GM18858 (cell line): ENCODE data around the gene RNASE11.
"Not testable (repeated sequence)": the region's sequence is repeated elsewhere in the genome, so short reads cannot be mapped to it uniquely, and the experiment has no call there.

Source experiments
- ATAC-seq: cut with Tn5 transposase; IDR thresholded peaks from one replicate; pipeline ENCODE4 v1.9.1; 2021; ENCODE audit not compliant: unreplicated experiment

RNASE11 gene

DNA sequence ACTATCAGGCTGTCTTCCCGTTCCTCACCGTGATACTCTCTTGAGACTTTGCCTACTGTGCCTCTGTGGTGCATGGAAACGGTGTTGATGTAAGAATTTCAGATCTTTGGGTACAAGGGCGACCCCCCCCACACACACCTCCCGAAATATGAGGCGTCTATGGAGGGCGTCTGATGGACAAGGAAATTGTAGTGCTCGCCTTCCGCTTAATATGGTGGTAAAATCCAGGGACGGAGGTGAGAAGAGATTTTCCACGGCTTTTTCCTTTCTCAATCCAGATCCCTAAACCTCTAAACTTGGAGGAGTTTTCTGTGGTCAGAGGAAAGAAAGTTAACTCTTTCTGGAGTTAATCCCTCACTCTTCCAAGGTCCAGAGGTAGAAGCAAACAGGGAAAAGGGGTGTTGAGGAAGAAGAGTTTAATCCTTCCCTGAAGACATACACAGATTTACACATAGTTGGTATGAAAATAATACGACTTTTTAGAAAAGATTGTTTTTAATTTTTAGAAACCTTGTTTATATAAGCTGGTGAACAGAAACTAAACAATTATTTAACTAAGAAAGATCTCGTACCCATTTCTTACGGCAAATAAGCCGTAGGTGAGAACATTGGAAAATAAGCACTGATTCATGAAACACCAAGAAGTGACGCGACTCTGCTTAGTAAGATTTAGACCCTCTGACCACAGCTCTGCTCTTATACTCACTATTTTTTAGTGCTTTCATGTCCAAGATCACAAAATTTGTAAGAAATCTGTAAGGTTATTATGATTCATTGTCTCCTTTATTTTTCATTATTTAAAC is 26.4 kb upstream of the RNASE11 start:
- ATAC-seq = no peak

DNA sequence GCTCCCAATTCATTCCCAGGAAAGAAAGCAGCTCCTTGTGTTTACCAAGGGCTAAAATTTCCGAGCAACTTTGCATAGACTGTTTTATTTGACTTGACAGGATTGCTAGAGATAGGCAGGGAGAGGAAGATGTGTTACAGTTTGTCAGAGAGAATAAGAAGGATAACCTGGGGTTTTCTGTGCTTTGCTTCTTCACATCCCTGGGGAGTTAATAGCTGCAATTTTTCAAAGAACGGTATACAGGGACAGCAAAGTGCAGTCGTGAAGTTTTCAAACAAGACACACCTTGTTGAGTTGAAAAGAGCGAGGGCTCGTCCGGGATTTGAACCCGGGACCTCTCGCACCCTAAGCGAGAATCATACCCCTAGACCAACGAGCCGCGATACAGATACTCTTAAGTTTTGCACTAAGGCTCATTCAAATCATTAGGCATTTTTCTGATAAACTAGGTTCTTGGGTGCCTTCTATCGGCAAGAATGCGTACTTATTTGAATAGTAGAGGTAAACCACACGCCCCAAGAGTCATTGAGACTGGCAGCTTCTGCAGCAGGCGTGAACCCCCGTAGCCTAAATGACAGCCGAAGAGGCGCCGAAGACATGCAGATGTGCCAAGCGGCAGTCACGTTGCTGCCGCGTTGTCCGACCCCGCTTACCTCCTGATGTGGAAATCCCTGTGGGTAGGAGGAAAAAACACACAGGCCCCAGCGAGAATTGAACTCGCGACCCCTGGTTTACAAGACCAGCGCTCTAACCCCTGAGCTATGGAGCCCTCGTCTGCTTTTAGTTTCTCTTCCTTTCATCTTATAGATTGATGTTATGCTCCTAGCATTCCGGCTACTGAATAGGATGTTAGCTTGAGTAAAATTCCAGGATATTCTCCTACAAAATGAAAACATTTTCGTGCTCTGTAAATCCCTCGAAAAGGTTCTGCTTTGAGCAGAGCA is 25.6 kb upstream of the RNASE11 start:
- peak; percentile 54 for ATAC-seq

DNA sequence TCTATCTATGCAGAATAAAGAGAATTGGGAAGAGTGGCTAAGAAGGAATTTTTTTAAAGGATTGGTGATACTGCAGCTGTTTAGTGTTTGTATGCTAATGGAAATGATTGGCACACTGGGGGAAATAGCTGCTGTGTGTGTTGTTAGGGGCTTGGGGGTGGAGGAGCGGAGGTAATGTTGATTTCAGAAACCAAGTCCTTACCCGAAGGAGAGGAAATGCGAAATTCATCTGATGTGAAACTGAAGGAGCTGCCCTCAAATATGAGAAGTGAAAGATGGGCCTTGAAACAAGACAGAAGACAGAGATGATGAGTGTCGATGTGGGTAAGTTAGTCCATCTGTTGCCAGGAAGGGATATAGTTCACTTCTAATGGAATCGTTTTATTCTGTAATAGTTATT is 24.6 kb upstream of the RNASE11 start:
- ATAC-seq = no peak

DNA sequence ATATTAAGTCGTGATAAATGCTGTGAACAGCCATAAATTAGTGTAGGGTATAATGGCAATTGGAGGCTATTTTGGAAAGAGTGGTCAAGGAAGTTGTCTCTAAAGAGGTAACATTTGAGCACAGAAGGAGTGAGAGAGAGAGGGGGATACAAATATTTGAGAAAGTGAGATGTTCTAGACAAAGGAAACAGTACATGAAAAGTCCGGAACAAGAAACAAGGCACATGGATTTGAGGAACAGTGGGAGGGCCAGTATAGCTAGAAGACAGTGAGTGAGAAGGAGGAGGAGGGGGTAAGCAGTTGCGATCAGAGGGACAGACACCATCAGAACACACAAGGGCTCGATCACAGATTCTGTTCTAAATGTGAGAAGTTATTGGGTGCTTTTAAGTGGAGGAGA is 23.5 kb upstream of the RNASE11 start:
- no peak for ATAC-seq

DNA sequence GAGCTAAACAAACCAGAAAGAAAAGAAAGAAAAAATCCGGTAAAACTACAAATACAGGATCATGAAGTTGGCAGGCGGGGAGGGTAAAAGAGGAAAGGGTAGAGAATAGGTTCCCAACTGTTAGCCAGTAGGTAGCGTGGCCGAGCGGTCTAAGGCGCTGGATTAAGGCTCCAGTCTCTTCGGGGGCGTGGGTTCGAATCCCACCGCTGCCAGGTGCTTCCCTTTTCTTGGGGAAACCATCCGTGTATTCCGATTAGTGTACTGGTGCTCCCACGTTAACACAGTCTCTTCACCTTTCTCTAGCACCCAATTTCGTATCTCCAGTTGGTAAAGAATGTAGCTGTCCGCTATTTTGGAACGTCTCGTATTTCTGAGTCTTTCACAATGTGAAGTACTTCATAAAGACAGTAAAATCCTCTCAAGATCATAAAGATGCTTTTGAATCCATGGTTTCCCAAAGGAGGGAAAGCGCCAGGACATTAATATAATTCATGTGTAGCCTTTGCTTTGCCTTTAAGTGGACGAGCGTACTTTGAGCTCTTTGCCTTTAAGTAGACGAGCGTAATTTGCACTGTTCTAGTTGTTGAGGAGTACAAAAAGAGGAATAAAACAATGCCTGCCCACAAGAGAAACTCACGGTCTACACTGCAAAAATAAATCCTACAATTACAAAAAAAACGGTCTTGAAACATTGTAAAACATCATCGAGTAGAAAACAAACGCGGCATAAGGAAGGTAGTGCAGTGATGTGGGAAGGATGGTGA is 22.4 kb upstream of the RNASE11 start:
- peak; percentile 15 for ATAC-seq

DNA sequence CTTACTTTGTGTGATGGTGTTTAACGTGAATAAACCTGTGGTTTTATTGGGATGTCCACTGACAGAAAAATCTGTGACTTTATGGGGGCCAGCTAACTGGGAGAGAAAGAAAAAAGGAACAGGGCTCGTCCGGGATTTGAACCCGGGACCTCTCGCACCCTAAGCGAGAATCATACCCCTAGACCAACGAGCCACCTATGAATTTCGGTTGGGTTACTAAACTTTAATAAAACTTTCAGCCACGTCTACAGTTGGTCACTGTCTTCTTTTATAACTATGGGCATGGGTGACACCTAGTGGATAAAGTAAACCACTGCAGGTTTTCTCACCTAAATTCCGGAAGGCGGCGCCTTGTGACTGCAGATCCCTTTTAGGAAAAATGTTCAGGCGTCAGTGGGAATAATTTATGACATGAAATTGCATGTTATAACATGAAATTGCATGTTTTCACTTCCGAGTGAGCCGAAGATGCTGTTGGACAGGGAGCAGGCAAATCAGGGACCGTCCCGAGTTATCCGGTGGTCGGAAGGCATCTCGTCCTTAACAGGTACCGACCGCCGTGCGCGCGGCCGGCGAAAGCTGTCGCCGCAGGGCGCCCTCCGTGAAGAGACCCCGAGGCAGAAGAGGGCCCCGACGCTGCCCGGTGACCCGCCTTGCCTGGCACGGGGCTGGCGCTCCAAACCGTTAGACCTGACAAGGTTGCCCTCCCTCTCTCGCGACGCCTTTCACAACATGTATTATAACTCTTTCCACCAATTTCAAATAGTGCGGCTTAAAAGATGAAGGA is 21.6 kb upstream of the RNASE11 start:
- ATAC-seq = peak; percentile 13

DNA sequence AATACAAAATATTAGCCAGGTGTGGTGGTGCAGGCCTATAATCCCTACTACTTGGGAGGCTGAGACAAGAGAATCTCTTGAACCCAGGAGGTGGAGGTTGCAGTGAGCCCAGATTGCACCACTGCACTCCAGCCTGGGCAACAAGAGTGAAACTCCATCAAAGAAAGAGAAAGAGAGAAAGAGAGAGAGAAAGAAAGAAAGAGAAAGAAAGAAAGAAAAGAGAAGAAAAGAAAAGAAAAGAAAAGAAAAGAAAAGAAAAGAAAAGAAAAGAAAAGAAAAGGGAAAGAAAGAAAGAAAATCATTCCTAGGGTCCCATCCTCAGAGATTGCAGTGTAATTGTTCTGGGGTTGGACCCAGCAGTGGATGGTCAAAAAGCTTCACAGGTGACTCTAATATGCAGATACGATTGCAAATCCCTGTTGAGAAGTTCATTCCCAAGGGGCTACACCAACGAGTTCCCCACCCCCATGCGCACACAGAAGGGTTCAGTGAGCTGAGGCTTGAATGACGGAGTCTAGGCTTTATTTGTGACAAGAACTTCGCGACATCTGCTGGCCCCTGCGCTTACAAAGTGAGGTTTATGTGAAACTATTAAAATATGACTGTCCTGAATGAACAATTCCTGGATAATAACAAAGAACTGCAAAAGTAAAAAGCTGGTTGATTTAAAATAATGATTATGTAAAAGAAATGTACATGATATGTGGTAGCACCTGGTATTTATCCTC is 20.7 kb upstream of the RNASE11 start:
- no peak for ATAC-seq

DNA sequence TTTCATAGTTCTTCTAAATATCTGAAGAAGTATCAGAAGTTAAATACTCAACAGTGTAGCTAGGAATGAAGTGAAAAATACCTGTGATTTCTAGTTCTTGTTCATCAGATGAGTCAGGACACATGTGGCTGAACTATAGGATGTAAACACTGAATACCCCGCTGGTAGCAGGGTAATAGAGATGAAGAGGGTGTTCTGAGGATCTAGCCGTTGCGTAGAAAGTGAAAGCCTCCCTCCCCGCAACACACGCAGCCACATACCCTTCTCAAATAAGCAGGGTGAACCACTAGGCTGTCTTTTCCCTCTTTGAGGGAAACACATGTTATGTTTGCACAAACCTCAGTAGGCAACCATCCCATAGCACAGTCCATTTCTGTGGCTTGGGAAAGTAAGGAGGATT is 19.8 kb upstream of the RNASE11 start:
- no peak for ATAC-seq

DNA sequence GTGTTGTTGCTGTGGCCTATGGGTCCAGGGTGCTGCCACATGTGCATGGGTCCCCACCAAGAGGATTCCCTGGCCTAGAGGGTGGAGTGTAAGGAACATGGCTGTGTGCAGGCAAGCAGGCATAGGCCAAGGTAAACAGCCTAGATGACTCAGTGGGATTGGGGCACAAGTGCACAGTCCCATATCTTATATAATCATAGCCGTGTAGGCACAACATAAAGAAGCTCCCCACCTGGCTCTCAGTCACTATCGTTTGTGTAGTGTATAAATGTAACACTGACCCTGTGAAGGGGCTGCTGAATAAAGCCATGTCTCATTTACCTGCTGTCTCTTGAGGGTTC is 19.1 kb upstream of the RNASE11 start:
- ATAC-seq = no peak

DNA sequence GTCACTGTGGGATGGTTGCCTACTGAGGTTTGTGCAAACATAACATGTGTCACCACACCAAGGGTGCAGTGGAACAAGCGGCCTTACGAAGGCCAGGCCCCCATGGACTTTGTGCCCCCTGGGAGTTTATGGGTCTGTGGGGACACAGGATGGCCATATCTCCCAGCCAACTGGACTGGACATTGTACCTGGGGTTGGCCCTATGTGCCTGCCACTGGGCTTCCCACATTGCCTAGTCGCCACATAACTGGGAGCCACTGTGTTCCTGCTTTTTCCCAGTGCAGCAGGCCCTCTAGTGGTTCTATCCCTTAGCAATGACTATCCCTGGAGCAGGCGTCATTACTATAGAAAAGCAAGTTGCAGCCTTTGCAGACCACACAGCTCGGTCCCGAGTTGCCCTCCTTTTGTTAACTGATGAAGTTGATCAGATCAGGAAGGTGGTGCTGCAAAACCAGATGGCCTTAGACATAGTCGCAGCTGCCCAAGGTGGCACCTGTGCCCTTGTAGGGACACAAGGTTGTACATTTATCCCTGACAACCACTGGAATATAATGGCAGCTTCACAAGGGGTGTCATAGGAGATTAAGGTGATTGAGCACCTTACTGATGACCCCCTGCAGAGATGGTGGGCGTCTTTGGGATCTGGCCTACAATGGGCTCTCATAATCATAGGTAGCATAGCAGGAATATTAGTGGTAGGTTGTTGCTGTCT is 18.5 kb upstream of the RNASE11 start:
- no peak for ATAC-seq

DNA sequence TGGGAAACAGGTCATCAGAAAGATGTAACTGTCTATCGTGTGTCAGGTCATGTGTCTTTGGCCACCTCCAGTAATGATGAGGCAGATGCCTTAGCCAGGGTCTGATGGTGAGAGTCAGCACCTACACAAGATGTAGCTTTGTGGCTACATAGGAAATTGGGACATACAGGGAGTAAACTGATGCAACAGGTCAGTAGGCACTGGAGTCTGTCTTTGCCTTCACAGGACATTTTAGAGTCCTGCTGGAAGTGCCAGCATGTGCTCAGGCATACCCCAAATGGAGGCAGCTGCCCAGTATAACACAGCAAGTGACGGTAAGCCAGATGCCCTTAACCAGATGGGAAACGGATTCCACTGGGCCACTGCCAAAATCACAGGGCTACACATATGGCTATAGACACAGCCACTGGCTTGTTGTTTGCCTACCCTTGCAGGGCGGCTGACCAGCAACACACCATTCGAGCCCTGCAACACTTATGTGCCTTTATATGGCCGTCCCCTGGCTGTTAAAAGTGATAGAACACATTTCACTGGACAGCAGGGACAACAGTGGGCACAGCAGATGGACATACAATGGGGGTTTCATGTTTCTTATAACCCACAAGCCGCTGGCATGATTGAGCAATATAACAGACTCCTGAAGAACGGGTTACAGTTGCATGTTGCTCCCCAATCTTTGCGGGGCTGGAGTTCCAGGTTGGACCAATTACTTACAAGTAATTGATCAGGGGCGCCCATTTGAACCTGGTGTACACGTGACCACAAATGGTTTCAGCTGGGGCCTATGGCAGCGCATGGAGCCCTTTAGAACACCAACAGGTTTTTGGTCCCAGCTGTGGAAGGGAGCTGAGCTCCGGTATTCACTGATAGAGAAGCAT is 16.3 kb upstream of the RNASE11 start:
- ATAC-seq = no peak

DNA sequence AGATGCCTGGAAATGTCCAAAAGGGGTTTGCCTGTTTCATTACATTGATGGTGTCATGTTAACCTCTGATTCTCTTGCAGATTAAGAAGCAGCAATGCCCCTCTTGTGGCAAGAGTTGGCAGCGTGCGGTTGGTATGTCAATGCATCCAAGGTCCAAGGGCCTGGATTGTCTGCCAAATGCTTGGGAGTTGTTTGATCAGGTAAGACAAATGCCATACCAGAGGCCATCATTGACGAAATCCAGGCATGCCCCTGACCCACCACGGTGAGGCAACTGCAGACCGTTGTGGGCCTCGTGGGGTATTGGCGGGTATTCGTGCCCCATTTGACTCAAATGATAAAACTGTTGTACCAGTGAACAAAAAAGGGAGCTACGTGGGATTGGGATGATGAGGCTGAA is 14.8 kb upstream of the RNASE11 start:
- no peak for ATAC-seq

DNA sequence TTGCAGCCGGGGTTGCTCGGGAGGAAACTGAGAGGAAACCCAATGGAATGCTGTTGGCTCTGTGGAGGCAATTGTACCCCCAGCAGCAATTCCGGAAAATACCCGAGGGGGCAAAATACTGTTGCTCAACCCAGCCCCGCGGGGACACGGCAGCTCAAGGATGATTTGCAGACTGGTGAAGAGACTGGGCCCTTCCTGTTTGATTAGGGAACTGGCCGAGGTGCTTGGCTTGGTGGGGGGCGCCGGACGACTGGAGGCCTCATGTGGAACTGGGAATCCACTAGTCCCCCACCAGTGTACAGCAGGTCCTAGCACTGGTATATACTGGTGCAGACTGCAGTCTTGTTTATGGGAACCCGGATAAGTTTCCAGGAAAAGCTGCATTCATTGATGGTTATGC is 13.7 kb upstream of the RNASE11 start:
- no peak for ATAC-seq

DNA sequence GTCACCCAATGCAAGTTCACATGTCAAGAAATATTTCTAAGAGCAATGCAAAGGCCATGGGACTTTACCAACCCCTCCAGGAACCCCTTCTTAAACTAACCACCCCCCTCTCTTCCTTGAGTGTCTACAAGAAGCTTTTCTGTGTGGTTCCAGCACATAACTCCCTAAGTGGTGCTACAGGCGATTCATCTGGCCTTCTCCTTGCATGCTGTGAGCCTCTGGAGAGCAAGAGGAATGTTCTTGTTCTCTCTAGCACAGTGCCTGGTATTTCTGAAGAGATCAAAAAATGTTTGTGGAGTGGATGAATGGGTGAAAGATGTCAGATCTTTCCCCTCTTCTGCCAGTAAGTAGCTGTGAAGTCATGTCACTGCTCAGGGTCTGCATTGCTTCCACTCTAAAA is 9.3 kb upstream of the RNASE11 start:
- ATAC-seq = no peak

DNA sequence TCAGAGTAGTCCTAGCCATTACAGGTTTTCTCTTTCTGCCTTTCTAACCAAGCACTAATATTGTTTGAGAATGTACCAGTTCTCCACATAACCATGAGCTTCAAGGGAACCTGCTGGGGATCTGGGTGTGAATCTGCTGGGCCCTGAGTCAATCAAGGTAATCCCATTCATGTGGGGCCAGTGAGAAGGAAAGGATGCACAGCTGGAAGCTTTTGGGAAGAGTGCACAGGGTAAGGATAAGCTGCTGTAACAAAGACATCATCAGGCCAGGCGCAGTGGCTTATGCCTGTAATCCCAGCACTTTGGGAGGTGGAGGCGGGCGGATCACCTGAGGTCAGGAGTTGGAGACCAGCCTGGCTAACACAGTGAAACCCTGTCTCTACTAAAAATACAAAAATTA is 7.9 kb upstream of the RNASE11 start:
- not testable (repeated sequence) for ATAC-seq

DNA sequence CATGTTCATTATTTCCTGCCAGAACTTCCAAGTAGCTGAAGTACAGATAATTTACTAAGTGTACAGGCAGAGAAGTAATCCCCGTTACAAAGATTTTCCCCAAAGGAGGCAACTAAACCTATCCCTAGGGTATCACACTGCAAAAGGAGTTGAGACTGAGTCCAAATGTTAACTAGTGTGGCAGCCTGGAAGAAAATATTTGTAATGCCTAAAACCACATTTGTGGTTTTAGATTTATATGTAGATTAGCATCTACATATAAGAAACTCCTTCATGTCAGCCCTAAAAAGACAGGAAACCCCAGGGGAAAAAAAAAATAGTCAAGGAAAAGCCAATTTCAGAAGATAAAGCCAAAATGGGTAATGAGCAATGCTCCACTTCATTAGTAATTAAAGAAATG is 4.8 kb upstream of the RNASE11 start:
- ATAC-seq = no peak

DNA sequence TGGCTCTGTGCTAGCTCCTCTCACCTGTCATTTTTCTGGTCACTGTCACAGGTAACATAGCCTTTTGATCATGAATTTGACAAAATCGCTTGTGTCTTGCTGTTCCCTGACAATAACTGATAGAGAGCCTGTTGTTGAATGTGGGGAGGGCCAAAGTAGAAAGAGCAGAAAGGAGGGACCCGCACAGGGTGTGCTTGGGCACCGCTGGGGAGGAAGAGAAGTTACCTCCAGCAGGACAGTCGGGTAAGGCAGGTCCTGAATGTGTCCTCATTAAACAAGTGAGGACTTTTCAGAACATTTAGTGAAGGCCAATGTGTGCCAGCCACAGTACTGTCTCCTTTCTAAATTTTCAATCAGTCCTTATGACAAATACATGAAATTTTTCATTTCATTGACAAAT is 3.4 kb upstream of the RNASE11 start, which contains the start of gene RNASE12:
Gene RNASE12, minus strand, starts transcription at position 142 of the 400 bp plus-strand sequence. CDS start 653 bp downstream, outside the sequence.
- ATAC-seq = no peak

DNA sequence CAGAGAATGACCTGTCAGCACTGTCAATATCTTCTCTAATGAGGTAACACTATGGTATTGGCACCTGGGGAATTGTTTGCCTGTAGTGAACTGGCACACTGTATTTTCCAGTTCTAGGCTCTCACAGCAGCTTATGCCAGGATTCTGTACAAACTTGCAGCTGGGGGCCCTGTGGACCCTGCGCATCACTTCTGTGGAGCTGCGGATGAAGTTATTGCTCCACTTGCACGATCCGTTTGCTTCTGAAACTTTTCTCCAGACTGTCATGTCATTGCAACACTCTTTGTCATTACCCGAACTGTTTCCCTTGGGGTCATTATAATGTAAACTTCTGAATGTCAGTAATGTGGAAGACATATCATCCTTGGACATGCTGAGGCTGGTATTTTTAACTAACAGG is 3.9 kb downstream of the RNASE11 start:
- ATAC-seq = no peak
